Astrocyte of the cerebellum (primary cell): ENCODE measurements around the gene RMI2.

Experiments
- DNase-seq: peaks from one replicate; pipeline ENCODE4 v3.0.0-alpha.2; 2011; ENCODE audit warnings: low read depth
- H3K4me3 ChIP-seq: 2 replicates; pipeline ENCODE4 v1.5.1; 2011; ENCODE audit warnings: mild to moderate bottlenecking, low read depth, low read length, moderate library complexity
- in situ Hi-C: cut with HindIII; loops from 2 replicates; pipeline ENCODE4 v1.10.0; 2017; ENCODE audit warnings: low sequenced_read_pairs
- TF ChIP-seq, protein P1 (sequence below): IDR thresholded peaks from 2 replicates; pipeline ENCODE4 v1.5.1; 2012; ENCODE audit warnings: low read length, low read depth, moderate library complexity, mild to moderate bottlenecking; ENCODE audit errors: missing control alignments

The RMI2 gene

DNA sequence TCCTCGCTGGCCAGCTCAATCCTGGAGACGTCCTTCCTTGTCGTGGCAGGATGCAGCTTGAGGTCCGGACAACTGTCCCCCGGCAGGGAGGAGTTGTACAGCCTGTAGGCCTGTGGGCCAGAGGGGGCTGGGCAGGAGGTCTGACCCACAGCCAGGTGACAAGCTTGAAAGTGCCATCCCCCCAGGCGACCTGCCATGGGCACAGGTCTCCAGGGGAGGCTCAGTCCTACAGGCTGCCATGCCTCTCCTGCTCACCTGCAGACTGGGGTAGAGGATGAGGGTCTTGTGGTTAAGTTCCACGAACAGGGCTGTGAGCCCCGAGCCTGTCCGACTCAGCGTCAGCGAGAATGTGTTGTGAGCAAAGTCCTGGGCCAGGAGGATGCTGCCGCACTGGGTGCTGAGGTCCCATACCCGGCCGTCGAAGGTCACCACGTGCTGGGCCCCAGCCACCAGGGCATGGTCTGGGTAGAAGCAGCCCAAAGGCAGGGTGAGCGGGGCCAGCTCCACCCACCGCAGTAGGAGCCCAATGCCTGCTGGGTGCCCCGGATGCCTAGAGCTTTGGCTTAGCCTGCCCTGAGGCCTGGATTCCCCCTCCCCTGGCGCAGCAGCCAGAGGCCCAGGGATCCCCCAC lies 39.8 kb downstream of the RMI2 start:
- TF ChIP-seq, protein P1, sequence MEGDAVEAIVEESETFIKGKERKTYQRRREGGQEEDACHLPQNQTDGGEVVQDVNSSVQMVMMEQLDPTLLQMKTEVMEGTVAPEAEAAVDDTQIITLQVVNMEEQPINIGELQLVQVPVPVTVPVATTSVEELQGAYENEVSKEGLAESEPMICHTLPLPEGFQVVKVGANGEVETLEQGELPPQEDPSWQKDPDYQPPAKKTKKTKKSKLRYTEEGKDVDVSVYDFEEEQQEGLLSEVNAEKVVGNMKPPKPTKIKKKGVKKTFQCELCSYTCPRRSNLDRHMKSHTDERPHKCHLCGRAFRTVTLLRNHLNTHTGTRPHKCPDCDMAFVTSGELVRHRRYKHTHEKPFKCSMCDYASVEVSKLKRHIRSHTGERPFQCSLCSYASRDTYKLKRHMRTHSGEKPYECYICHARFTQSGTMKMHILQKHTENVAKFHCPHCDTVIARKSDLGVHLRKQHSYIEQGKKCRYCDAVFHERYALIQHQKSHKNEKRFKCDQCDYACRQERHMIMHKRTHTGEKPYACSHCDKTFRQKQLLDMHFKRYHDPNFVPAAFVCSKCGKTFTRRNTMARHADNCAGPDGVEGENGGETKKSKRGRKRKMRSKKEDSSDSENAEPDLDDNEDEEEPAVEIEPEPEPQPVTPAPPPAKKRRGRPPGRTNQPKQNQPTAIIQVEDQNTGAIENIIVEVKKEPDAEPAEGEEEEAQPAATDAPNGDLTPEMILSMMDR: no peak
- H3K4me3 ChIP-seq: no peak overlapping the region
- in situ Hi-C loops: no loop called here
- DNase-seq: no peak

DNA sequence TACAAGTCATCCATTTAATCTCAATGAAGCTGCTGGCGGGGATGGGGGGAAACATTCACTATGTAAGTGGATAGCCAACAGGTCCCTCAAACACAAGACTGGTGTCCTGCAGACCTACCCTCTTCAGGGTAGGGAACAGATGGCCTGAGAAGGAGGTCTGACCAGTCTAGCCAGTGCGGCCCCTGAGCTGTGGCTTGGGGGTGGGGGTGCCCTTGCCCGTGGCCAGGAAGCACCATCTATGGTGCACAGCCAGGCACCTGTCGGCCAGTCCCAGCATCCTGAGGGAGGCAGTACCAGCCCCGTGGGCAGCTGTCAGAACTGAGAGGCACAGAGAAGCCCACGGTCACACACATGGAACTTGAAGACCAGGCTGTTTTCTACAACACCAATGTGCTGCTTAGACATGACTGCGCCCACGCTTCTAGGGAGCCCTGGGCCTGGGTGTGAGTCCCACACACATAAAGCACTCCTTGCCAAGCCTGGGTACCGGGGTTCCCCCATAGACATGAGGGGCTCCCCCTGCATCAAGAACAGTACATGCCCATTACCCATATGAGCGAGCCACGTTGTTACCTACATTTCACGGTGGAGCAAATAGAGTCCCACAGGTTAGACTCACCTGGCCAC lies 40.9 kb downstream of the RMI2 start:
- DNase-seq: no peak
- TF ChIP-seq, protein P1: no peak
- no peak overlapping the region for H3K4me3 ChIP-seq
- in situ Hi-C loops: no loop called here

DNA sequence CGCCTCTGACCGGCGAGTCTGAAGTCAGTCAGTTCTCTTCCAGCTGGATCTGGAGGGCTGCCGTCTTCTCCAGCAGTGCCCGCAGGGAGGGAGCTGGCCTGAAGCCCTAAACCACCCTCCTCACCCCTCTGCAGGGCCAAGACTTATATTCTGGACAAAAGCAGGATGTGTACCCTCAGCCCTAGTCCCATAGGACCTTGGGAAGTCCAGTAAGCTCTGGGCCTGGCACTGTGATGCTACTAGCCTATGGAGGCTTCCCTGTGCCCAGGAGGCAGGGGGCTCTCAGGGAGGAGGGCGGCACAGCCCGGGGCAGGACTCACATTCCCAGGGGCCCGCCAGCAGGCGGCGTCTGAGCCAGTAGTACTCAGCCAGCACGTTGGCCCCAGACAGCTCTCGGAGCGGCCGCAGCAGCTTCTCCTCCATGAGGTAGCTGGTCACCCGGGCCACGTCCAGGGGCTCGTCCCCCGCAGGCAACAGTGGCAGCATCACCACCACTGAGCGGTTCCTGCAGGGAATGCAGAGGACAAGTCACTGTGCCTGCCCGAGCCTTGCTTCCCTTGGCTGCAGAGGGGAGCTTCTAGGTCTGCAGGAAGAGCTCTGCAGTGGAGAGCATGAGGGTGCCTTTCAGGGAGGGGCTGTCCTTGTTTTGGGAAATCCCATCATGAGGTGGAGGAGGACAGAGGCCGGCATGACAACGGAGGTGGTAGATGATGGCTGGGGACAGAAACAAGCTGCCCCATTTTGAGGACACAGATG lies 41.7 kb downstream of the RMI2 start:
- TF ChIP-seq, protein P1: peak; percentile 73
- no peak for DNase-seq
- H3K4me3 ChIP-seq: no peak overlapping the region
- in situ Hi-C loops: no loop called here

DNA sequence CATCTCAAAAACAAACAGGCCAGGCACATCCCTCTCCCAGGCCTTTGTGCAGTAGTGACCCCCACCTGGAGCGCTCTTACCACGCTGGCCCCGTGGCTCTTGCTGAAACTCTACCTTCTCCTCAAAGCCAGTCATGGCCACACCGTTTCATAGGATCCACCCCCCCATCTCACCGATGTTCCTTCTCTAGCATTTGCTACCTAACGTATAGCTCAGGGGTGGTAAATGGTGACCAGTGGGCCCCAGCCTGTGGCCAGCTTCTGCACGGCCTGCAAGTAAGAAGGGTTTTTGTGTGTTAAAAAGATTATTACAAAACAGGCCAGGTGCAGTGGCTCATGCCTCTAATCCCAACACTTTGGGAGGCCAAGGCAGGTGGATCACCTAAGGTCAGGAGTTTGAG lies 43.8 kb downstream of the RMI2 start:
- in situ Hi-C loops: no loop called here
- DNase-seq: no peak
- TF ChIP-seq, protein P1: no peak
- no peak overlapping the region for H3K4me3 ChIP-seq

DNA sequence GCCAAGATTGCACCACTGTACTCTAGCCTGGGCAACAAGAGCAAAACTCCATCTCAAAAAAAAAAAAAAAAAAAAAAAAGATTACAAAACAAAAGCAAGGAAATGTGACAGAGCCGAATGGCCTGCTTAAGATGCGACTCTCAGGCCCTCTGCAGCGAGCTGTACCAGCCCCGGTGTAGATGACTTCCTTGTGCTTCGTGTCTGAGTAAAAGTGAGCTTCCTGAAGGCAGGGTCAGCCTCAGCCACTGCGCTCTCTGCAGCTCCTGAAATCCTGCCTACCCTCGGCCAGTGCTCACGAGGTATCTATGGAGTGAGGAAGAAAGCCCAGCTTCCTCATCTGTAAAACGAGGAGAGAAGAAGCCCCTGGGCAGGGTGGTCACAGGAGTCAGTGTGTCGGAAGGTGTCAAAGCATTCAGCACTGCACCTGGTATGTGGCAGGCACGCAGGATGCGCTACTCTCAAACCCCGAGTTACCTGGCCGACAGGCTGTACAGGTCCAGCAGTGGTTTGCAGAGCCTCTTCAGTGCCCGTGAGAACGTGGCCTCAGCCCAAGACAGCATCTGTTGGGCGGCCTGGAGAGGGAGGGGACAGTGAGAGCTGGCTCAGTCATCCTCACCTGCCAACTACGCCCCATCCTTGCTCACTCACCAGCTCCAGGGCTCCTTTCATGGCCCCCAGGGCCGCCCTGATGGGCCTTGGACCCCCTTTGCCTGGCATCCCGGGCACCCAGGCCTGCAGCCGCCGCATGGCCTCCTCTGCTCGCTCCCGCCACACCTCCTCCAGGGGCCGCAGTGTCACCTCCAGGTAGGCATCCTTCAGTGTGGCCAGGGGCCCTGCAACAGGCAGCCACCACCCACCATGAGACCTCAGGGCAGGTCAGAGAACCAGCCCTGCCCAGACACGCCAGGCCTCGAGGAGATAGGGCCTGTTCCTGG lies 44.6 kb downstream of the RMI2 start:
- in situ Hi-C loops: no loop called here
- H3K4me3 ChIP-seq: no peak overlapping the region

More for the DNA sequence above, 44.6 kb downstream of the RMI2 start:
- DNase-seq: no peak
- TF ChIP-seq, protein P1: no peak
